LNCAP (cell line): ENCODE results near the gene CARD10.

ENCODE experiments used
- CTCF ChIP-seq: fragments of 450-650 bp; IDR thresholded peaks from 2 replicates; pipeline ENCODE4 v1.5.1; 2017; ENCODE audit warnings: mild to moderate bottlenecking

CARD10 gene

GRCh38 chr22:37514526-37515051 lies 4.6 kb downstream of the CARD10 start:
- TF ChIP-seq CTCF = no peak

GRCh38 chr22:37511395-37512104 lies 7.7 kb downstream of the CARD10 start:
- no peak for TF ChIP-seq CTCF

- no peak for TF ChIP-seq CTCF
These were observed 9.1 kb downstream of the CARD10 start for GRCh38 chr22:37510091-37510490.

- TF ChIP-seq CTCF = no peak
These were observed 10.0 kb downstream of the CARD10 start for GRCh38 chr22:37509059-37509860.

- no peak for TF ChIP-seq CTCF
These were observed 10.7 kb downstream of the CARD10 start for GRCh38 chr22:37508431-37508992.

- TF ChIP-seq CTCF = no peak
These were observed 11.5 kb downstream of the CARD10 start for GRCh38 chr22:37507731-37508130.

GRCh38 chr22:37505989-37506388 lies 13.2 kb downstream of the CARD10 start:
- TF ChIP-seq CTCF = no peak
